NCI-H2196 treated with DMSO at 0.1 percent for 48 hours (cell line): ENCODE data around the gene TBC1D1.
"Not testable (repeated sequence)": the region's sequence is repeated elsewhere in the genome, so short reads cannot be mapped to it uniquely, and the experiment has no call there.

ENCODE experiments used
- DNase-seq: peaks from one replicate; lab custom pipeline; 2025; ENCODE audit not compliant: unreplicated experiment; lab: John Stamatoyannopoulos, UW

Gene TBC1D1

GRCh38 chr4:37964734-37965457 is 74.0 kb downstream of the TBC1D1 start:
- no peak for DNase-seq

- no peak for DNase-seq
Measured at GRCh38 chr4:37966044-37966443, 75.2 kb downstream of the TBC1D1 start.

- no peak for DNase-seq
Measured at GRCh38 chr4:37967736-37968135, 76.9 kb downstream of the TBC1D1 start.

GRCh38 chr4:37968747-37969146 is 77.9 kb downstream of the TBC1D1 start:
- no peak for DNase-seq

GRCh38 chr4:37970702-37971101 is 79.8 kb downstream of the TBC1D1 start:
- DNase-seq = no peak

- no peak for DNase-seq
Measured at GRCh38 chr4:37971202-37971601, 80.3 kb downstream of the TBC1D1 start.

GRCh38 chr4:37973441-37973840 is 82.6 kb downstream of the TBC1D1 start:
- DNase-seq = no peak

GRCh38 chr4:37975321-37975822 is 84.5 kb downstream of the TBC1D1 start:
- not testable (repeated sequence) for DNase-seq

GRCh38 chr4:37976507-37976906 is 85.6 kb downstream of the TBC1D1 start:
- no peak for DNase-seq

- peak; percentile 44 for DNase-seq
Measured at GRCh38 chr4:37976991-37977470, 86.1 kb downstream of the TBC1D1 start.

- DNase-seq = no peak
Measured at GRCh38 chr4:37977471-37978247, 86.8 kb downstream of the TBC1D1 start.

GRCh38 chr4:37978248-37978924 is 87.5 kb downstream of the TBC1D1 start:
- no peak for DNase-seq

GRCh38 chr4:37980246-37980645 is 89.4 kb downstream of the TBC1D1 start:
- no peak for DNase-seq

GRCh38 chr4:37981425-37981824 is 90.5 kb downstream of the TBC1D1 start:
- DNase-seq = no peak

- DNase-seq = no peak
Measured at GRCh38 chr4:37981844-37982720, 91.2 kb downstream of the TBC1D1 start.

- DNase-seq = no peak
Measured at GRCh38 chr4:37982736-37983135, 91.9 kb downstream of the TBC1D1 start.

GRCh38 chr4:37983951-37984350 is 93.1 kb downstream of the TBC1D1 start:
- no peak for DNase-seq

- DNase-seq = no peak
Measured at GRCh38 chr4:37985730-37986275, 94.9 kb downstream of the TBC1D1 start.

- no peak for DNase-seq
Measured at GRCh38 chr4:37988670-37989069, 97.8 kb downstream of the TBC1D1 start.
